HepG2 (cell line): ENCODE results near the gene FOXRED2. TPM values are rescaled to one million over a fixed set of nuclear protein-coding genes. Genes with fewer than 3 reads are reported as not detected.
A peak's percentile ranks its signal among the peaks of the same experiment; 100 is the strongest.

Experiments used
- ARID5B ChIP-seq: IDR thresholded peaks from 2 replicates; pipeline ENCODE4 v1.4.0; 2020; ENCODE audit warnings: mild to moderate bottlenecking, missing genetic modification reagents
- ETV5 ChIP-seq: IDR thresholded peaks from 2 replicates; pipeline ENCODE4 v1.6.1; 2018; ENCODE audit warnings: missing biosample characterization, missing genetic modification reagents, inconsistent platforms, borderline replicate concordance
- HDAC1 ChIP-seq: sonication (generic); formaldehyde crosslinking; IDR thresholded peaks from 2 replicates; pipeline ENCODE4 v1.5.1; 2020; ENCODE audit warnings: mild to moderate bottlenecking, missing genetic modification reagents
- HMG20A ChIP-seq: IDR thresholded peaks from 2 replicates; pipeline ENCODE4 v1.6.1; 2016; ENCODE audit warnings: borderline replicate concordance
- LCORL ChIP-seq, 2 experiments: fragments of 450-650 bp in 1 of 2; sonication (generic) in 1 of 2; formaldehyde crosslinking in 1 of 2; IDR thresholded peaks; 2 replicates each; pipeline versions ENCODE4 v1.5.0 to v1.6.1; 2017 to 2020; ENCODE audit warnings: antibody characterized with exemption in 1 of 2, missing genetic modification reagents in 1 of 2
- PHF21A ChIP-seq: sonication (generic); formaldehyde crosslinking; IDR thresholded peaks from 2 replicates; pipeline ENCODE4 v1.5.0; 2020; ENCODE audit warnings: mild to moderate bottlenecking, missing genetic modification reagents
- POLR2G ChIP-seq: fragments of 200-400 bp; formaldehyde crosslinking; IDR thresholded peaks from 2 replicates; pipeline ENCODE4 v1.6.1; 2018; ENCODE audit warnings: mild to moderate bottlenecking, low read depth, low read length, moderate library complexity
- SKIL ChIP-seq: sonication (generic); formaldehyde crosslinking; IDR thresholded peaks from 2 replicates; pipeline ENCODE4 v1.8.0; 2022; ENCODE audit warnings: missing genetic modification reagents, mild to moderate bottlenecking, moderate library complexity, borderline replicate concordance
- SRY ChIP-seq: sonication (generic); formaldehyde crosslinking; IDR thresholded peaks from 2 replicates; pipeline ENCODE4 v1.8.0; 2022; ENCODE audit warnings: mild to moderate bottlenecking, missing genetic modification reagents
- TRIM24 ChIP-seq: sonication (generic); formaldehyde crosslinking; IDR thresholded peaks from 2 replicates; pipeline ENCODE4 v1.8.0; 2022; ENCODE audit warnings: mild to moderate bottlenecking, missing genetic modification reagents
- ZBTB4 ChIP-seq: sonication (generic); formaldehyde crosslinking; IDR thresholded peaks from 2 replicates; pipeline ENCODE4 v1.4.0; 2020; ENCODE audit warnings: missing genetic modification reagents, mild to moderate bottlenecking, borderline replicate concordance
- ZBTB42 ChIP-seq: sonication (generic); formaldehyde crosslinking; IDR thresholded peaks from 2 replicates; pipeline ENCODE4 v1.5.0; 2020; ENCODE audit warnings: mild to moderate bottlenecking, missing genetic modification reagents
- ZBTB7A ChIP-seq: sonication (generic); formaldehyde crosslinking; IDR thresholded peaks from 2 replicates; pipeline ENCODE4 v1.8.0; 2022; ENCODE audit warnings: mild to moderate bottlenecking, missing genetic modification reagents
- ZC3H13 ChIP-seq: sonication (generic); formaldehyde crosslinking; IDR thresholded peaks from 2 replicates; pipeline ENCODE4 v1.8.1; 2023; ENCODE audit warnings: mild to moderate bottlenecking, missing genetic modification reagents, moderate library complexity
- ZNF205 ChIP-seq: IDR thresholded peaks from 2 replicates; pipeline ENCODE4 v1.6.1; 2018; ENCODE audit warnings: missing biosample characterization, missing genetic modification reagents
- ZNF501 ChIP-seq: sonication (generic); formaldehyde crosslinking; IDR thresholded peaks from 2 replicates; pipeline ENCODE4 v1.5.1; 2020; ENCODE audit warnings: mild to moderate bottlenecking, moderate library complexity, missing genetic modification reagents
- ZNF605 ChIP-seq: sonication (generic); formaldehyde crosslinking; IDR thresholded peaks from 2 replicates; pipeline ENCODE4 v1.8.0; 2022; ENCODE audit warnings: mild to moderate bottlenecking, missing genetic modification reagents
- ZNF614 ChIP-seq: IDR thresholded peaks from 2 replicates; pipeline ENCODE4 v1.6.1; 2018; ENCODE audit warnings: missing biosample characterization, missing genetic modification reagents, inconsistent platforms, borderline replicate concordance
- polyA plus RNA-seq, 8 experiments: library from polyadenylated mRNA; depleted of rRNA in 3 of 8; stranded (reverse) in 7 of 8; unstranded in 1 of 8; fragments of >200 nt; fragmentation: Illumina TruSeq in 4 of 8; extraction: Trizol in 4 of 8; gene quantifications; 2 replicates each; pipeline versions ENCODE4 v1.2.1 to v1.2.3, GENCODE V29; 2011 to 2016; ENCODE audit warnings: low read depth in 4 of 8, missing spikeins in 1 of 8, mixed read lengths in 1 of 8; ENCODE audit not compliant: insufficient read depth in 1 of 8
- total RNA-seq, 5 experiments: library from RNA; depleted of rRNA; stranded (reverse); fragments of >200 nt; fragmentation: Illumina TruSeq; extraction: Trizol; gene quantifications; 2 replicates each; pipeline ENCODE4 v1.2.3, GENCODE V29; 2016; ENCODE audit warnings: low read depth in 1 of 5
- TF ChIP-seq, protein P1 (sequence below): sonication (generic); formaldehyde crosslinking; IDR thresholded peaks from 2 replicates; pipeline ENCODE4 v1.4.0; 2020; ENCODE audit warnings: mild to moderate bottlenecking, missing genetic modification reagents

Gene FOXRED2
- total and polyA plus RNA-seq, 2 of the 13 experiments (the other 11 are each of a cell fraction or from before 2014, with no cell fraction given): 9.3 to 28.1 TPM

- peak; percentile 22; the same call in 1 of the 2 replicates for TF ChIP-seq ARID5B (CRISPR knock-in tag)
- TF ChIP-seq, protein P1, sequence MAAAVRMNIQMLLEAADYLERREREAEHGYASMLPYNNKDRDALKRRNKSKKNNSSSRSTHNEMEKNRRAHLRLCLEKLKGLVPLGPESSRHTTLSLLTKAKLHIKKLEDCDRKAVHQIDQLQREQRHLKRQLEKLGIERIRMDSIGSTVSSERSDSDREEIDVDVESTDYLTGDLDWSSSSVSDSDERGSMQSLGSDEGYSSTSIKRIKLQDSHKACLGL (CRISPR knock-in tag): no peak
- 0 out of 2 replicates have a peak, but pooled peaks have one; percentile 9 for TF ChIP-seq ZNF605 (CRISPR knock-in tag)
- no peak for TF ChIP-seq POLR2G
- TF ChIP-seq HDAC1: peak; percentile 50; the same call in 1 of the 2 replicates
- no peak for TF ChIP-seq ZNF614
- peak; percentile 34; the same call in 1 of the 2 replicates for TF ChIP-seq HMG20A (CRISPR knock-in tag)
- TF ChIP-seq SRY: no peak
- no peak for TF ChIP-seq ZBTB42 (CRISPR knock-in tag)
- peak; percentile 43; the same call in 1 of the 2 replicates for TF ChIP-seq ZNF501 (CRISPR knock-in tag)
- TF ChIP-seq ZC3H13 (CRISPR knock-in tag): no peak
- no peak; the same call in 1 of the 2 replicates for TF ChIP-seq ZNF205 (CRISPR knock-in tag)
- no peak for TF ChIP-seq ZBTB7A (CRISPR knock-in tag)
- no peak for TF ChIP-seq LCORL (IDR thresholded peaks at IDR 0.05)
- peak; percentile 75; the same call in 1 of the 2 replicates for TF ChIP-seq LCORL (CRISPR knock-in tag; IDR thresholded peaks at IDR 0.05)
- no peak for TF ChIP-seq ZBTB4 (CRISPR knock-in tag)
- TF ChIP-seq SKIL (CRISPR knock-in tag): peak; percentile 23; the same call in 1 of the 2 replicates
- no peak for TF ChIP-seq TRIM24
- peak; percentile 63; the same call in 1 of the 2 replicates for TF ChIP-seq ETV5 (CRISPR knock-in tag)
- TF ChIP-seq PHF21A (CRISPR knock-in tag): peak; percentile 16; the same call in 1 of the 2 replicates
Observed at GRCh38 chr22:36439481-36440271, 67.2 kb downstream of the FOXRED2 start (continued).
